Stimulated activated effector memory CD8-positive, alpha-beta T cell treated with anti-CD3 and anti-CD28 coated beads, Interleukin-12 subunit alpha, Interleukin-12 subunit beta, amount 100 ng/mL, for 72 hours (primary cell): ENCODE results near the gene USP12.
A peak's percentile ranks its signal among the peaks of the same experiment; 100 is the strongest.
"Not testable (repeated sequence)": the region's sequence is repeated elsewhere in the genome, so short reads cannot be mapped to it uniquely, and the experiment has no call there.

ENCODE experiments used
- ATAC-seq: fragments of 150-1000 bp; cut with Tn5 transposase; 2 replicates; pipeline ENCODE4 v1.10.0; 2021
- DNase-seq, 2 donors: peaks; one replicate each; pipeline ENCODE4 v3.0.0; 2021 to 2022; ENCODE audit warnings: low spot score in 2 of 2
- H3K27ac Mint-ChIP-seq: one replicate; pipeline ENCODE4 v1.8.0; 2022; ENCODE audit warnings: mild to moderate bottlenecking, mixed read lengths
- H3K36me3 Mint-ChIP-seq: one replicate; pipeline ENCODE4 v1.8.0; 2022; ENCODE audit warnings: mild to moderate bottlenecking, mixed read lengths
- H3K4me1 Mint-ChIP-seq: one replicate; pipeline ENCODE4 v1.8.0; 2022; ENCODE audit warnings: mixed read lengths
- H3K4me3 Mint-ChIP-seq: one replicate; pipeline ENCODE4 v1.8.0; 2022; ENCODE audit warnings: mild to moderate bottlenecking, mixed read lengths
- H3K9me3 Mint-ChIP-seq: one replicate; pipeline ENCODE4 v1.8.0; 2022; ENCODE audit warnings: mixed read lengths

The USP12 gene

DNA sequence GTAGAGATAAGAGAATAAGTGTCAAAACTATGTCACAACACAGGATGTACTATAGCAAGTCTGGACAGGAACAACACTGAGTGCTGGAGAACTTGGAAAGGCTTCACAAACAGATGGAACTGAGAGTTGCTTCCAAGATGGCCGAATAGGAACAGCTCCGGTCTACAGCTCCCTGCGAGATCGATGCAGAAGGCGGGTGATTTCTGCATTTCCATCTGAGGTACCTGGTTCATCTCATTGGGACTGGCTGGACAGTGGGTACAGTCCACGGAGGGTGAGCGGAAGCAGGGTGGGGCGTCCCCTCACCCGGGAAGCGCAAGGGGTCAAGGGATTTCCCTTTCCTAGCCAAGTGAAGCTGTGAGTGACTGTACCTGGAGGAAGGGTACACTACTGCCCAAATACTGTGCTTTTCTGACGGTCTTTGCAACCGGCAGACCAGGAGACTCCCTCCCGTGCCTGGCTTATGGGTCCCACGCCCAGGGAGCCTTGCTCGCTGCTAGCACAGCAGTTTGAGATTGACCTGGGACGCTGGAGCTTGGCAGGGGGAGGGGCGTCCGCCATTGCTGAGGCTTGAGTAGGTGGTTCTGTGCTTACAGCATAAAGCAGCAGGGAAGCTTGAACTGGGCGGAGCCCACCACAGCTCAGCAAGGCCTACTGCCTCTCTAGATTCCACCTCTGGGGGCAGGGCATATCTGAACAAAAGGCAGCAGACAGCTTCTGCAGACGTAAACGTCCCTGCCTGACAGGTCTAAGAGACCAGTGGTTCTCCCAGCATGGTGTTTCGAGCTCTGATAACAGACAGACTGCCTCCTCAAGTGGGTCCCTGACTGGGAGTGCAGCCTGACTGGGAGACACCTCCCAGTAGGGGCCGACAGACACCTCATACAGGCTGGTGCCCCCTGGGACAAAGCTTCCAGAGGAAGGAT lies 46.0 kb downstream of the USP12 start:
- Mint-ChIP-seq H3K9me3 (no peaks in the 10 kb centered on the region), H3K4me3 (no peak overlapping the region), H3K36me3 (peaks cover 64% of the 10 kb centered on the region), H3K27ac (no peak overlapping the region), H3K4me1 (peaks cover 73% of the 10 kb centered on the region)
- DNase-seq, result no peak
- ATAC-seq, result no peak

GRCh38 chr13:27124571-27124970 lies 47.0 kb downstream of the USP12 start:
- H3K36me3 Mint-ChIP-seq, result peaks cover 53% of the 10 kb centered on the region
- no peak for DNase-seq
- H3K27ac Mint-ChIP-seq, result no peak overlapping the region
- no peak for ATAC-seq
- H3K9me3 Mint-ChIP-seq, result no peaks in the 10 kb centered on the region
- H3K4me3 Mint-ChIP-seq, result no peak overlapping the region
- H3K4me1 Mint-ChIP-seq, result peaks cover 67% of the 10 kb centered on the region

GRCh38 chr13:27123445-27123844 lies 48.2 kb downstream of the USP12 start:
- ATAC-seq, H3K9me3 Mint-ChIP-seq, H3K4me3 Mint-ChIP-seq, DNase-seq: not testable (repeated sequence)
- Mint-ChIP-seq H3K27ac (peak overlapping the region; percentile 16), H3K36me3 (peaks cover 54% of the 10 kb centered on the region), H3K4me1 (peaks cover 67% of the 10 kb centered on the region)

GRCh38 chr13:27122036-27122435 lies 49.6 kb downstream of the USP12 start:
- Mint-ChIP-seq H3K36me3 (peaks cover 65% of the 10 kb centered on the region), H3K9me3 (no peaks in the 10 kb centered on the region), H3K4me1 (peaks cover 71% of the 10 kb centered on the region), H3K4me3 (no peak overlapping the region), H3K27ac (no peak overlapping the region)
- ATAC-seq (no peak), DNase-seq (no peak)

DNA sequence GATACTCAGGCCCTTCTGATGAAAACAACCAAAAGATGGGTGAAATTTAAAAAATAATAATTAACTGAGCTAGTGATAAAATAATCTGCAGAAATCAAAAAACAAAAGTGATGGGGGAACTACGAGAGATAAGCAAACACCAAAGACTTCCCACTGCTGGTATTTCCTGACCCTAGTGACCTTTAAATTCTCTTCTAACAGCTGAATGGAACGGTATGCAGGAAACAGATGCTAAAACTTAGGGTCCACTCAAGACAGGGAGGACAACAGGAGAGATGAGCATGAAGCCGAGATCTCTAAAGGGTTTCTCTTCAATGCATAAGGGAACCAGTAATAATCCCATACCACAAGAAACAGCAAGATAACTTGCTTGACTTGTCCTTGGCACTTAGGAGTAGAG lies 50.8 kb downstream of the USP12 start:
- peaks cover 73% of the 10 kb centered on the region for H3K36me3 Mint-ChIP-seq
- H3K9me3 Mint-ChIP-seq, result no peaks in the 10 kb centered on the region
- no peak overlapping the region for H3K4me3 Mint-ChIP-seq
- peak overlapping the region; percentile 43 for H3K27ac Mint-ChIP-seq
- H3K4me1 Mint-ChIP-seq, result peaks cover 64% of the 10 kb centered on the region
- DNase-seq, result no peak
- ATAC-seq, result no peak

DNA sequence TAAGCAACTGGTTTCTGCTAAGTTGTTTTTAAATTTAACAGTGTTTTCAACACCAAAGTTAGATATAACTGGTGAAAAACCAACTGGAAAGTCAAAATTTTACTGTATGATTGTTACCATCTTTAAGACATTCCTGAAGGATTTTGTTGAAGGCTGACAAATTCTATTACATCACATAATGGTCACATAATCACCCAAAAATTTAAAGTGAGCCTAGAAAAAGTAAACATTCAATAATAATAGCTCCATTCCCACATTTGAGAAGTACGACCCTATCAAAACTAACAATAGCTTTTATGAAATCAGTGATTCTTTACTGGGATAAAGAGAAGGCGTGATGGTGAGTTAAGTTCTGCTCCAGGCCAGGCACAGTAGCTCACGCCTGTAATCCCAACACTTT lies 51.6 kb downstream of the USP12 start:
- no peak overlapping the region for H3K4me3 Mint-ChIP-seq
- H3K27ac Mint-ChIP-seq, result no peak overlapping the region
- peaks cover 80% of the 10 kb centered on the region for H3K36me3 Mint-ChIP-seq
- H3K9me3 Mint-ChIP-seq, result no peaks in the 10 kb centered on the region
- peaks cover 65% of the 10 kb centered on the region for H3K4me1 Mint-ChIP-seq
- DNase-seq (no peak), ATAC-seq (no peak)

- H3K4me3 Mint-ChIP-seq, result no peak overlapping the region
- peaks cover 80% of the 10 kb centered on the region for H3K36me3 Mint-ChIP-seq
- ATAC-seq (peak; percentile 32), DNase-seq (no peak)
- H3K9me3 Mint-ChIP-seq, result no peaks in the 10 kb centered on the region
- H3K27ac Mint-ChIP-seq, result no peak overlapping the region
- H3K4me1 Mint-ChIP-seq, result peaks cover 67% of the 10 kb centered on the region
Measured at GRCh38 chr13:27118428-27119054, 53.1 kb downstream of the USP12 start.

DNA sequence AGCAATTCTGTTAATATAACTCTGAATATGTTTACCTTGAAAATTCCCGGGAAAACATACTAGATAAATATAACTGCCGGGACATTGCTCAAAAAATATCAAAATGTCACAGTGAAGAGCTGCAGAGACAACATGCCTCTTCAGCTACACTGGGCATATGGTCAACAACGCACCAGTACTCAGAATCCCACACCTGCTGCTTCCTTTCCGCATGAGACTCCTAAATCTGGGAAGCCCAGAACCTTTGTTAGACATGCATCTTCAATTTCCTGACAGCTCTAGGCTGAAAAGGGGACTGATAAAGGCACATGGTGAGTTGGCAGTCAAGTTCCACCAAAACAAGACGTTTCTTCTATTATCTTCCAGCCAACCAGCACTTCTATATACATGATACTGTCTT lies 53.7 kb downstream of the USP12 start:
- ATAC-seq (no peak), DNase-seq (no peak)
- no peak overlapping the region for H3K27ac Mint-ChIP-seq
- peaks cover 82% of the 10 kb centered on the region for H3K36me3 Mint-ChIP-seq
- H3K4me3 Mint-ChIP-seq, result no peak overlapping the region
- H3K9me3 Mint-ChIP-seq, result no peaks in the 10 kb centered on the region
- H3K4me1 Mint-ChIP-seq, result peaks cover 68% of the 10 kb centered on the region

- no peak for ATAC-seq
- DNase-seq, result no peak
- Mint-ChIP-seq H3K27ac (peak overlapping the region; percentile 26), H3K9me3 (no peaks in the 10 kb centered on the region), H3K4me1 (peaks cover 64% of the 10 kb centered on the region), H3K36me3 (peaks cover 81% of the 10 kb centered on the region), H3K4me3 (no peak overlapping the region)
Measured at GRCh38 chr13:27117158-27117557, 54.5 kb downstream of the USP12 start.

- no peak for DNase-seq
- Mint-ChIP-seq H3K27ac (peak overlapping the region; percentile 14), H3K36me3 (peaks cover 69% of the 10 kb centered on the region), H3K9me3 (no peaks in the 10 kb centered on the region), H3K4me1 (peaks cover 36% of the 10 kb centered on the region), H3K4me3 (no peak overlapping the region)
- ATAC-seq, result no peak
Measured at GRCh38 chr13:27113436-27113835, 58.2 kb downstream of the USP12 start.

- H3K9me3 Mint-ChIP-seq, result no peaks in the 10 kb centered on the region
- no peak overlapping the region for H3K4me3 Mint-ChIP-seq
- ATAC-seq (peak; percentile 63), DNase-seq (no peak)
- peaks cover 59% of the 10 kb centered on the region for H3K36me3 Mint-ChIP-seq
- no peak overlapping the region for H3K27ac Mint-ChIP-seq
- H3K4me1 Mint-ChIP-seq, result peaks cover 22% of the 10 kb centered on the region
Measured at GRCh38 chr13:27112006-27112405, 59.6 kb downstream of the USP12 start.

- Mint-ChIP-seq H3K4me1 (peaks cover 10% of the 10 kb centered on the region), H3K27ac (no peak overlapping the region), H3K4me3 (no peak overlapping the region), H3K9me3 (no peaks in the 10 kb centered on the region), H3K36me3 (peaks cover 59% of the 10 kb centered on the region)
- DNase-seq (no peak), ATAC-seq (no peak)
Measured at GRCh38 chr13:27110056-27110746, 61.4 kb downstream of the USP12 start.

DNA sequence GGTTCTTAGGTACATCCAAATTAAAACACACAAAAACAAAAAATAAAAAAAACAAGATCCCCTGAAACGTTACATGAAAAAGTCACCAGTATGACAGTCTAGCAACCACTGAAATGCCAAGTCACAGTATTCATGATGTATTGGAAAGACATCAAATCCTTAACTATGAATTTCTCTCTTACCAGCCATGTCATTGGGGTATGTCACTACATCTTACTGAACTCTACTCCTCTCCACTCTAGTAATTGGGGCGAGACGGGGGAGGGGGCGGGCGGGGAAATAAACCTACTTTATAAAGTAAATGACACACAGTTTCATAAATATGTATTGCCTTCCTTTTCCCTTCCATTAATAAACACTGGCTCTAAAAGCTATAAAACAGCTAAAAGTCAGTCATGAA lies 65.5 kb downstream of the USP12 start:
- ATAC-seq, result peak; percentile 55

GRCh38 chr13:27104606-27105005 lies 67.0 kb downstream of the USP12 start:
- Mint-ChIP-seq H3K36me3 (peaks cover 75% of the 10 kb centered on the region), H3K4me1 (peaks cover 21% of the 10 kb centered on the region), H3K27ac (no peak overlapping the region), H3K9me3 (no peaks in the 10 kb centered on the region), H3K4me3 (no peak overlapping the region)
- DNase-seq, result no peak
- no peak for ATAC-seq

More for the DNA sequence above, 65.5 kb downstream of the USP12 start:
- H3K4me3 Mint-ChIP-seq, result no peak overlapping the region
- H3K27ac Mint-ChIP-seq, result no peak overlapping the region
- H3K9me3 Mint-ChIP-seq, result no peaks in the 10 kb centered on the region
- H3K36me3 Mint-ChIP-seq, result peaks cover 65% of the 10 kb centered on the region
- peaks cover 11% of the 10 kb centered on the region for H3K4me1 Mint-ChIP-seq
- DNase-seq, result no peak

DNA sequence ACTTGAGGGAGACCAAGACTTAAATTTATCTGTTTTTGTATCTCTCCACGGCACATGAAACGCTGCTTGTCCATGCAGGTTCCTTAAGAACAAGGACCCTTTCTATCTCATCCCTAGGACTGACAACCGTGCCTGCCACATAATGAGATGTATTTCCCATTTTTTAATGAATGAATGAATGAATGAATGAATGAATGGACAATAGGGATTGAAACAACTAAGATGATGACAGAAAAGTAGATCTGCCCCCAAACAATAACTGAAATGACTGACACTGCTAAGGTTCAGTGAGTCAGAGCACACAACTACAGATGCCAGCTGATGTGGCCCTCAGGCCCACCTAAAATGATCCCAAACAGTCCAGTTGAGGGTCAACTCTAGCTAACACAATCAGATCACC lies 69.8 kb downstream of the USP12 start:
- peak overlapping the region; percentile 3 for H3K27ac Mint-ChIP-seq

More for the DNA sequence above, 69.8 kb downstream of the USP12 start:
- Mint-ChIP-seq H3K9me3 (no peaks in the 10 kb centered on the region), H3K4me1 (peaks cover 27% of the 10 kb centered on the region), H3K4me3 (no peak overlapping the region), H3K36me3 (peaks cover 99% of the 10 kb centered on the region)
- no peak for DNase-seq
- no peak for ATAC-seq
